Measurements from ENCODE around the gene RCC2. TPM values are rescaled to one million over a fixed set of nuclear protein-coding genes. Genes with fewer than 3 reads are reported as not detected.
A peak's percentile ranks its signal among the peaks of the same experiment; 100 is the strongest.

Gene RCC2
- total and polyA plus RNA-seq, 2 donors (not counting 1 experiment from before 2014, with no cell fraction given), result 21.5 to 23.6 TPM

GRCh38 chr1:17436380-17437174 is 2.9 kb downstream of the RCC2 start:
- H3K79me2 ChIP-seq (ENCODE audit: control insufficient read depth, insufficient read depth, low read length), result peaks cover 62% of the 10 kb centered on the region
- no peaks in the 10 kb centered on the region for H3K27me3 ChIP-seq (ENCODE audit: control insufficient read depth, insufficient read depth, low read length)
- TF ChIP-seq EZH2 (IDR thresholded peaks at IDR 0.05; ENCODE audit: low read length, missing control alignments) (no peak), CTCF (conservative IDR thresholded peaks at IDR 0.05 in 1 of 2, IDR thresholded peaks at IDR 0.05 in 1 of 2; ENCODE audit: low read depth in 1 of 2, low read length in 2 of 2) (no peak)
- H3K4me1 ChIP-seq (ENCODE audit: control insufficient read depth, extremely low read depth, insufficient read depth, low read length), result peaks cover 4% of the 10 kb centered on the region
- peak overlapping the region; percentile 3 for H3K9ac ChIP-seq (ENCODE audit: insufficient read depth, low read length)
- H3K9me3 ChIP-seq (ENCODE audit: control insufficient read depth, insufficient read depth, low read depth, low read length), result no peaks in the 10 kb centered on the region
- H3K4me2 ChIP-seq (ENCODE audit: extremely low read depth, insufficient read depth, low read length), result peak overlapping the region; percentile 92
- H3K4me3 ChIP-seq (replicated peaks in 1 of 4; ENCODE audit: control extremely low read depth in 1 of 4, insufficient read depth in 1 of 4, low read depth in 3 of 4, low read length in 4 of 4), result peak overlapping the region; percentile 44 to 81 (median 65)
- H3K36me3 ChIP-seq (ENCODE audit: control insufficient read depth, insufficient read depth, low read length), result peaks cover 3% of the 10 kb centered on the region
- no peaks in the 10 kb centered on the region for H4K20me1 ChIP-seq (ENCODE audit: control insufficient read depth, extremely low read depth, insufficient read depth, low read length)
- H3K27ac ChIP-seq (ENCODE audit: insufficient read depth, low read length), result peak overlapping the region; percentile 33
- no peak for DNase-seq (ENCODE audit: low read depth in 2 of 2)
- H2AFZ ChIP-seq (ENCODE audit: low read length), result no peak overlapping the region

GRCh38 chr1:17434601-17435000 is 4.9 kb downstream of the RCC2 start:
- no peak for TF ChIP-seq EZH2 (IDR thresholded peaks at IDR 0.05; ENCODE audit: low read length, missing control alignments)
- no peak for TF ChIP-seq CTCF (conservative IDR thresholded peaks at IDR 0.05 in 1 of 2, IDR thresholded peaks at IDR 0.05 in 1 of 2; ENCODE audit: low read depth in 1 of 2, low read length in 2 of 2)
- Histone ChIP-seq H3K9ac (ENCODE audit: insufficient read depth, low read length) (no peak overlapping the region), H3K4me3 (replicated peaks in 1 of 4; ENCODE audit: control extremely low read depth in 1 of 4, insufficient read depth in 1 of 4, low read depth in 3 of 4, low read length in 4 of 4) (no peak overlapping the region), H3K36me3 (ENCODE audit: control insufficient read depth, insufficient read depth, low read length) (peaks cover 3% of the 10 kb centered on the region), H3K27me3 (ENCODE audit: control insufficient read depth, insufficient read depth, low read length) (no peaks in the 10 kb centered on the region), H3K9me3 (ENCODE audit: control insufficient read depth, insufficient read depth, low read depth, low read length) (no peaks in the 10 kb centered on the region), H3K4me2 (ENCODE audit: extremely low read depth, insufficient read depth, low read length) (no peak overlapping the region), H2AFZ (ENCODE audit: low read length) (no peak overlapping the region), H3K27ac (ENCODE audit: insufficient read depth, low read length) (no peak overlapping the region), H4K20me1 (ENCODE audit: control insufficient read depth, extremely low read depth, insufficient read depth, low read length) (no peaks in the 10 kb centered on the region), H3K79me2 (ENCODE audit: control insufficient read depth, insufficient read depth, low read length) (peaks cover 75% of the 10 kb centered on the region), H3K4me1 (ENCODE audit: control insufficient read depth, extremely low read depth, insufficient read depth, low read length) (peaks cover 4% of the 10 kb centered on the region)
- no peak for DNase-seq (ENCODE audit: low read depth in 2 of 2)

- Histone ChIP-seq H4K20me1 (ENCODE audit: control insufficient read depth, extremely low read depth, insufficient read depth, low read length) (no peaks in the 10 kb centered on the region), H3K9me3 (ENCODE audit: control insufficient read depth, insufficient read depth, low read depth, low read length) (no peaks in the 10 kb centered on the region), H3K4me2 (ENCODE audit: extremely low read depth, insufficient read depth, low read length) (no peak overlapping the region), H3K27ac (ENCODE audit: insufficient read depth, low read length) (no peak overlapping the region), H2AFZ (ENCODE audit: low read length) (no peak overlapping the region), H3K27me3 (ENCODE audit: control insufficient read depth, insufficient read depth, low read length) (no peaks in the 10 kb centered on the region), H3K4me1 (ENCODE audit: control insufficient read depth, extremely low read depth, insufficient read depth, low read length) (peaks cover 4% of the 10 kb centered on the region), H3K79me2 (ENCODE audit: control insufficient read depth, insufficient read depth, low read length) (peaks cover 79% of the 10 kb centered on the region), H3K4me3 (replicated peaks in 1 of 4; ENCODE audit: control extremely low read depth in 1 of 4, insufficient read depth in 1 of 4, low read depth in 3 of 4, low read length in 4 of 4) (no peak overlapping the region), H3K9ac (ENCODE audit: insufficient read depth, low read length) (no peak overlapping the region), H3K36me3 (ENCODE audit: control insufficient read depth, insufficient read depth, low read length) (peaks cover 3% of the 10 kb centered on the region)
- no peak for DNase-seq (ENCODE audit: low read depth in 2 of 2)
- TF ChIP-seq EZH2 (IDR thresholded peaks at IDR 0.05; ENCODE audit: low read length, missing control alignments) (no peak), CTCF (conservative IDR thresholded peaks at IDR 0.05 in 1 of 2, IDR thresholded peaks at IDR 0.05 in 1 of 2; ENCODE audit: low read depth in 1 of 2, low read length in 2 of 2) (no peak)
Measured at GRCh38 chr1:17434016-17434415, 5.5 kb downstream of the RCC2 start.
